ENCODE results near the gene SCN9A. TPM values are rescaled to one million over a fixed set of nuclear protein-coding genes. Genes with fewer than 3 reads are reported as not detected.

The SCN9A gene
- total RNA-seq, 1 experiment from 2014 or later, result 1.3 TPM

GRCh38 chr2:166307326-166307725 is 68.4 kb downstream of the SCN9A start:
- H4K8ac ChIP-seq (replicated peaks; ENCODE audit: insufficient read length, low read depth, low read length), result no peak overlapping the region
- no peak overlapping the region for H2AK5ac ChIP-seq (ENCODE audit: insufficient read length, low read length)
- no CpG with 5 or more reads among the region's 3 CpGs for WGBS (ENCODE audit: extremely low coverage, insufficient read length, low lambda C conversion rate)

More at GRCh38 chr2:166307326-166307725, 68.4 kb downstream of the SCN9A start:
- H3K4ac ChIP-seq (ENCODE audit: low read depth, low read length), result no peak overlapping the region
- no peak overlapping the region for H3T11ph ChIP-seq (ENCODE audit: low read length)
- H3K9me3 ChIP-seq (ENCODE audit: control insufficient read depth, low read depth, low read length), result no peaks in the 10 kb centered on the region
- no peak overlapping the region for H2AFZ ChIP-seq (ENCODE audit: low read length)
- H3K4me2 ChIP-seq (ENCODE audit: insufficient read depth, insufficient read length, low read length), result no peak overlapping the region
- DNase-seq, result no peak
- H2BK20ac ChIP-seq (ENCODE audit: low read depth, low read length, poor library complexity, severe bottlenecking), result no peak overlapping the region
- H2BK12ac ChIP-seq (ENCODE audit: insufficient read length, low read depth, low read length), result no peak overlapping the region
- TF ChIP-seq CTCF (conservative IDR thresholded peaks at IDR 0.05), result no peak
- H3K18ac ChIP-seq (ENCODE audit: insufficient read length, low read depth, low read length), result no peak overlapping the region
- H3K79me2 ChIP-seq (ENCODE audit: insufficient read depth, low read length), result no peaks in the 10 kb centered on the region
- H3K23me2 ChIP-seq (ENCODE audit: insufficient read length, low read depth, low read length, poor library complexity, severe bottlenecking), result no peaks in the 10 kb centered on the region
- Mint-ChIP-seq H3K27me3 (ENCODE audit: low read depth) (no peaks in the 10 kb centered on the region), H3K4me3 (no peak overlapping the region), H3K9me3 (peaks cover 0 to 2% of the 10 kb centered on the region in 2 experiments; a peak in 1 of 5 replicates), H3K36me3 (ENCODE audit: insufficient read depth in 1 of 3, low read depth in 3 of 3) (peaks cover 0 to 5% (median 2%) of the 10 kb centered on the region in 3 experiments; a peak in 3 of 7 replicates), H3K4me1 (peaks cover 0 to 4% of the 10 kb centered on the region in 2 experiments; a peak in 2 of 4 replicates), H3K27ac (no peak overlapping the region)
- no peak overlapping the region for H3K27ac ChIP-seq (ENCODE audit: insufficient read length, low read depth, low read length)
- H3K56ac ChIP-seq (ENCODE audit: insufficient read length, low read depth, low read length), result no peak overlapping the region
- no peaks in the 10 kb centered on the region for H3K79me1 ChIP-seq (ENCODE audit: insufficient read depth, low read depth, low read length, poor library complexity, severe bottlenecking)
- H3K4me1 ChIP-seq (ENCODE audit: insufficient read depth, low read length), result no peaks in the 10 kb centered on the region
- no peak overlapping the region for H3K14ac ChIP-seq (ENCODE audit: insufficient read depth, low read length)
- no peak overlapping the region for H4K5ac ChIP-seq (ENCODE audit: insufficient read length, low read depth, low read length)
- no peak overlapping the region for H3K9ac ChIP-seq (ENCODE audit: extremely low read depth, insufficient read length, low read length)
- H2BK5ac ChIP-seq (ENCODE audit: insufficient read length, low read length), result no peak overlapping the region
- no peak overlapping the region for H2BK120ac ChIP-seq (ENCODE audit: low read depth, low read length, poor library complexity, severe bottlenecking)
- H2BK15ac ChIP-seq (ENCODE audit: low read depth, low read length), result no peak overlapping the region
- no peak overlapping the region for H4K91ac ChIP-seq (ENCODE audit: insufficient read length, low read depth, low read length)
- no peak overlapping the region for H3K23ac ChIP-seq (ENCODE audit: insufficient read length, low read depth, low read length)
- no peaks in the 10 kb centered on the region for H4K20me1 ChIP-seq (ENCODE audit: control insufficient read depth, insufficient read depth, insufficient read length)
- H3K27me3 ChIP-seq (ENCODE audit: insufficient read depth, low read length), result no peaks in the 10 kb centered on the region

All from H9 (cell line).